IMR-90 (cell line): Measurements from ENCODE around the gene ESR1. TPM values are rescaled to one million over a fixed set of nuclear protein-coding genes. Genes with fewer than 3 reads are reported as not detected.

Experiments
- ATAC-seq: fragments of 200-7000 bp; cut with Tn5 transposase; 2 replicates; pipeline ENCODE4 v1.9.1; 2020; ENCODE audit warnings: low read depth, mild to moderate bottlenecking, moderate library complexity
- BruUV-seq: library from RNA; stranded (reverse); fragments of 400-500 nt; replicated peaks from 2 replicates; lab custom pipeline; 2021; lab: Mats Ljungman, UMichigan
- CTCF ChIA-PET: fragments of 300-600 bp; formaldehyde crosslinking; extraction: SDS; loops from one replicate; lab custom pipeline; 2021; ENCODE audit warnings: antibody characterized with exemption; lab: Yijun Ruan, JAX
- POLR2A ChIA-PET: fragments of 300-600 bp; sonication (Branson Sonifier 250); formaldehyde crosslinking; loops from one replicate; lab custom pipeline; 2022; ENCODE audit warnings: antibody characterized with exemption; ENCODE audit not compliant: unreplicated experiment; lab: Charles Lee
- DNase-seq: peaks from one replicate; pipeline ENCODE4 v3.0.0; 2013
- H2AFZ ChIP-seq: replicated peaks from 2 replicates; pipeline ENCODE3; 2013; ENCODE audit warnings: low read length, mild to moderate bottlenecking; ENCODE audit not compliant: poor library complexity
- H2AK5ac ChIP-seq: 2 replicates; pipeline ENCODE4 v1.6.1; 2013; ENCODE audit warnings: low read depth, low read length, inconsistent platforms
- H2AK9ac ChIP-seq: replicated peaks from 2 replicates; pipeline ENCODE3; 2013; ENCODE audit warnings: mild to moderate bottlenecking, low read depth, low read length, moderate library complexity; ENCODE audit not compliant: poor library complexity
- H2BK120ac ChIP-seq: 2 replicates; pipeline ENCODE4 v1.6.1; 2013; ENCODE audit warnings: low read depth, low read length, inconsistent platforms
- H2BK15ac ChIP-seq: 3 replicates; pipeline ENCODE4 v1.6.1; 2013; ENCODE audit warnings: low read depth, low read length, inconsistent platforms
- H2BK20ac ChIP-seq: 2 replicates; pipeline ENCODE4 v1.6.1; 2013; ENCODE audit warnings: low read depth, mild to moderate bottlenecking, inconsistent platforms, low read length, moderate library complexity
- H2BK5ac ChIP-seq: 2 replicates; pipeline ENCODE4 v1.6.1; 2013; ENCODE audit warnings: mild to moderate bottlenecking, low read depth, low read length, inconsistent platforms; ENCODE audit not compliant: poor library complexity, severe bottlenecking
- H3K14ac ChIP-seq: replicated peaks from 2 replicates; pipeline ENCODE4 v1.6.1; 2013; ENCODE audit warnings: low read depth, low read length, inconsistent platforms
- H3K18ac ChIP-seq: 2 replicates; pipeline ENCODE4 v1.6.1; 2013; ENCODE audit warnings: low read depth, low read length, control low read depth
- H3K23ac ChIP-seq: 2 replicates; pipeline ENCODE4 v1.6.1; 2013; ENCODE audit warnings: low read depth, low read length, inconsistent platforms
- H3K27ac ChIP-seq: 2 replicates; pipeline ENCODE4 v1.5.1; 2013; ENCODE audit warnings: mild to moderate bottlenecking, control low read depth, low read length; ENCODE audit not compliant: insufficient read depth
- H3K27me3 ChIP-seq: 2 replicates; pipeline ENCODE4 v1.6.1; 2013; ENCODE audit warnings: low read length; ENCODE audit not compliant: control insufficient read depth, insufficient read depth
- H3K36me3 ChIP-seq: 2 replicates; pipeline ENCODE4 v1.6.1; 2013; ENCODE audit warnings: low read length, mixed read lengths; ENCODE audit not compliant: control insufficient read depth, insufficient read depth
- H3K4ac ChIP-seq: 2 replicates; pipeline ENCODE4 v1.6.1; 2013; ENCODE audit warnings: low read depth, low read length, inconsistent platforms
- H3K4me1 ChIP-seq: 2 replicates; pipeline ENCODE4 v1.6.1; 2013; ENCODE audit warnings: low read length, mixed read lengths; ENCODE audit not compliant: control insufficient read depth, insufficient read depth
- H3K4me2 ChIP-seq: 2 replicates; pipeline ENCODE4 v1.6.1; 2013; ENCODE audit warnings: low read depth, mild to moderate bottlenecking, control low read depth, low read length, moderate library complexity
- H3K4me3 ChIP-seq: 2 replicates; pipeline ENCODE4 v1.5.1; 2013; ENCODE audit warnings: low read depth, mild to moderate bottlenecking, control low read depth, low read length, moderate library complexity; ENCODE audit not compliant: insufficient read depth
- H3K56ac ChIP-seq: 2 replicates; pipeline ENCODE4 v1.6.1; 2013; ENCODE audit warnings: low read length, inconsistent platforms; ENCODE audit not compliant: insufficient read depth; ENCODE audit errors: extremely low read depth
- H3K79me1 ChIP-seq, 2 experiments: 2 replicates each; pipeline ENCODE4 v1.6.1; 2013; ENCODE audit warnings: low read length in 2 of 2, inconsistent platforms in 1 of 2, low read depth in 1 of 2
- H3K9ac ChIP-seq: 2 replicates; pipeline ENCODE4 v1.6.1; 2013; ENCODE audit warnings: low read depth, low read length, control low read depth
- H3K9me1 ChIP-seq: 2 replicates; pipeline ENCODE4 v1.6.1; 2013; ENCODE audit warnings: low read length, inconsistent platforms; ENCODE audit not compliant: insufficient read depth
- H3K9me3 ChIP-seq: 2 replicates; pipeline ENCODE4 v1.6.1; 2013; ENCODE audit warnings: low read length; ENCODE audit not compliant: control insufficient read depth, insufficient read depth
- H4K20me1 ChIP-seq: 2 replicates; pipeline ENCODE4 v1.6.1; 2013; ENCODE audit warnings: low read length, inconsistent platforms; ENCODE audit not compliant: insufficient read depth
- H4K5ac ChIP-seq: 2 replicates; pipeline ENCODE4 v1.6.1; 2013; ENCODE audit warnings: mild to moderate bottlenecking, low read depth, low read length, control low read depth
- H4K8ac ChIP-seq, 2 experiments: 2 replicates each; pipeline ENCODE4 v1.6.1; 2013; ENCODE audit warnings: low read depth in 2 of 2, low read length in 2 of 2, control low read depth in 1 of 2, inconsistent platforms in 1 of 2
- H4K91ac ChIP-seq: 2 replicates; pipeline ENCODE4 v1.6.1; 2013; ENCODE audit warnings: low read depth, low read length, inconsistent platforms; ENCODE audit not compliant: insufficient read depth
- CHD1 ChIP-seq: IDR thresholded peaks from 2 replicates; pipeline ENCODE4 v1.6.1; 2012; ENCODE audit warnings: low read depth, low read length, improper control_type of control experiment
- ELK1 ChIP-seq: fragments of 150-350 bp; IDR thresholded peaks from 2 replicates; pipeline ENCODE4 v1.6.1; 2016; ENCODE audit warnings: low read depth, mild to moderate bottlenecking, low read length, moderate library complexity, borderline replicate concordance
- FOS ChIP-seq: fragments of 150-350 bp; IDR thresholded peaks from 2 replicates; pipeline ENCODE4 v1.6.1; 2016; ENCODE audit warnings: low read depth, low read length
- NFE2L2 ChIP-seq: fragments of 150-350 bp; IDR thresholded peaks from 2 replicates; pipeline ENCODE4 v1.6.1; 2016; ENCODE audit warnings: low read depth, mild to moderate bottlenecking, low read length
- POLR2A ChIP-seq: IDR thresholded peaks from 2 replicates; pipeline ENCODE4 v1.6.1; 2012; ENCODE audit warnings: mild to moderate bottlenecking, low read depth, low read length
- RAD21 ChIP-seq: IDR thresholded peaks from 2 replicates; pipeline ENCODE4 v1.6.1; 2012; ENCODE audit warnings: low read length, improper control_type of control experiment
- RCOR1 ChIP-seq: IDR thresholded peaks from 2 replicates; pipeline ENCODE4 v1.6.1; 2012; ENCODE audit warnings: mild to moderate bottlenecking, low read length, improper control_type of control experiment; ENCODE audit not compliant: insufficient replicate concordance
- SMC3 ChIP-seq: fragments of 150-350 bp; IDR thresholded peaks from 2 replicates; pipeline ENCODE4 v1.6.1; 2016; ENCODE audit warnings: low read depth, mild to moderate bottlenecking, antibody characterized with exemption, low read length, moderate library complexity
- USF2 ChIP-seq: fragments of 150-350 bp; IDR thresholded peaks from 2 replicates; pipeline ENCODE4 v1.6.1; 2017; ENCODE audit warnings: mild to moderate bottlenecking, antibody characterized with exemption, low read length, low read depth
- WGBS, 2 experiments: methylation state at CpG; one replicate each; pipeline versions ENCODE4 v1.1.5 to v1.1.7; 2013; ENCODE audit warnings: missing lambda C conversion rate in 2 of 2; ENCODE audit not compliant: insufficient read length in 1 of 2; ENCODE audit errors: extremely low coverage in 2 of 2; 5-methylcytosine and 5-hydroxymethylcytosine counted together
- dilution Hi-C: fragments of 300-500 bp; cut with HindIII; formaldehyde crosslinking; loops from one replicate; pipeline ENCODE4 v1.14.3; 2018; ENCODE audit warnings: low sequenced_read_pairs; ENCODE audit not compliant: unreplicated experiment
- in situ Hi-C: fragments of 300-500 bp; cut with MboI; formaldehyde crosslinking; loops from 3 replicates; pipeline ENCODE4 v1.14.3; 2019; ENCODE audit warnings: low sequenced_read_pairs, inconsistent platforms, mixed read lengths
- intact Hi-C: fragments of 100-400 bp; cut with micrococcal nuclease; formaldehyde crosslinking; loops from 2 replicates; pipeline ENCODE4 v1.10.0; 2022
- polyA plus RNA-seq, 3 experiments: library from polyadenylated mRNA; depleted of rRNA; stranded (reverse); fragments of >200 nt; gene quantifications; 2 replicates each; pipeline ENCODE4 v1.2.3, GENCODE V29; 2012; ENCODE audit warnings: low replicate concordance in 1 of 3
- total RNA-seq: library from RNA; depleted of rRNA; stranded (reverse); fragments of >200 nt; gene quantifications from 2 replicates; pipeline ENCODE4 v1.2.3, GENCODE V29; 2012

ESR1 gene
- total and polyA plus RNA-seq, 2 of the 4 experiments (the other 2 are of a cell fraction), result not detected

- no peak overlapping the region for H3K56ac ChIP-seq
- CTCF ChIA-PET, result no interaction called here
- no peak overlapping the region for H3K4me2 ChIP-seq
- no TSS peak for BruUV-seq
- no peak overlapping the region for H4K8ac ChIP-seq
- TF ChIP-seq SMC3 (no peak), CHD1 (no peak), FOS (no peak), RAD21 (no peak), USF2 (no peak), POLR2A (no peak), ELK1 (no peak), RCOR1 (no peak), NFE2L2 (no peak)
- H3K23ac ChIP-seq, result no peak overlapping the region
- H3K4me3 ChIP-seq, result no peak overlapping the region
- no peak overlapping the region for H2BK20ac ChIP-seq
- WGBS, 2 experiments, result 100% methylated on average over 1 of the region's 7 CpGs; no CpG with 5 or more reads in 1 of the 2 experiments
- H2BK15ac ChIP-seq, result no peak overlapping the region
- intact Hi-C loops, result loop anchor here (10.0 kb wide), 2 partner anchors 445 to 675 kb away; no protein-coding TSS in a partner anchor
- no peak overlapping the region for H4K91ac ChIP-seq
- no peaks in the 10 kb centered on the region for H3K27me3 ChIP-seq
- no peaks in the 10 kb centered on the region for H3K9me3 ChIP-seq
- H2BK5ac ChIP-seq, result no peak overlapping the region
- no peak overlapping the region for H2BK120ac ChIP-seq
- ATAC-seq (no peak), DNase-seq (no peak)
- dilution Hi-C loops, result no loop called here
- no peaks in the 10 kb centered on the region for H3K4me1 ChIP-seq
- H3K18ac ChIP-seq, result no peak overlapping the region
- no peak overlapping the region for H2AK9ac ChIP-seq
- no peak overlapping the region for H3K9ac ChIP-seq
- peaks cover 20% of the 10 kb centered on the region for H3K36me3 ChIP-seq
- no peaks in the 10 kb centered on the region for H4K20me1 ChIP-seq
- H3K9me1 ChIP-seq, result no peaks in the 10 kb centered on the region
- H3K27ac ChIP-seq, result no peak overlapping the region
- no peak overlapping the region for H2AFZ ChIP-seq
- in situ Hi-C loops, result loop anchor here (5.0 kb wide), 1 partner anchor 358 kb away; no protein-coding TSS in a partner anchor
- no peak overlapping the region for H2AK5ac ChIP-seq
- POLR2A ChIA-PET, result no interaction called here
- H3K14ac ChIP-seq, result no peak overlapping the region
- no peaks in the 10 kb centered on the region for H3K79me1 ChIP-seq
- no peak overlapping the region for H4K5ac ChIP-seq
- H3K4ac ChIP-seq, result no peak overlapping the region
These were observed 312.3 kb downstream of the ESR1 start for GRCh38 chr6:152119831-152120230.
